ENCODE results near the gene GRIN2A.

GRIN2A gene

DNA sequence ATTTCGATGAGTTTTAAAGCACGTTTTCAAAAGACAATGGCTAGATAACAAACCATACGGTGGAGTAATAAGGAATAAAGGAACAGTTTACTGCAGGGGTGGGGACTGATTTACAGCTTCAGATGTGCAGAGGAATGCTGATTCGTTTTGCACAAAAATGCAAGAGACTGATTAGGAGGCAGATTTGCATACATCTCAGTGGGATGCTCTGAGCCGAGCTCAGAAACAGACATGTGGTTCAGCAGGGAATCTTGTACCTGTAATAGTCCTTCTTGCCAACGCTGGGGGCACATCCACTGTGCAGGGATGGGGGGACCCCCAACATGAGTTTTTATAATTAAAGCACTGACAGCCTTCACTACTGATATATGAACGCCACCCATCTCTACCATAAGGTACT, 308.0 kb downstream of the GRIN2A start:
- no peak for TF ChIP-seq ZFX (IDR thresholded peaks at IDR 0.05)
- TF ChIP-seq, protein P1, sequence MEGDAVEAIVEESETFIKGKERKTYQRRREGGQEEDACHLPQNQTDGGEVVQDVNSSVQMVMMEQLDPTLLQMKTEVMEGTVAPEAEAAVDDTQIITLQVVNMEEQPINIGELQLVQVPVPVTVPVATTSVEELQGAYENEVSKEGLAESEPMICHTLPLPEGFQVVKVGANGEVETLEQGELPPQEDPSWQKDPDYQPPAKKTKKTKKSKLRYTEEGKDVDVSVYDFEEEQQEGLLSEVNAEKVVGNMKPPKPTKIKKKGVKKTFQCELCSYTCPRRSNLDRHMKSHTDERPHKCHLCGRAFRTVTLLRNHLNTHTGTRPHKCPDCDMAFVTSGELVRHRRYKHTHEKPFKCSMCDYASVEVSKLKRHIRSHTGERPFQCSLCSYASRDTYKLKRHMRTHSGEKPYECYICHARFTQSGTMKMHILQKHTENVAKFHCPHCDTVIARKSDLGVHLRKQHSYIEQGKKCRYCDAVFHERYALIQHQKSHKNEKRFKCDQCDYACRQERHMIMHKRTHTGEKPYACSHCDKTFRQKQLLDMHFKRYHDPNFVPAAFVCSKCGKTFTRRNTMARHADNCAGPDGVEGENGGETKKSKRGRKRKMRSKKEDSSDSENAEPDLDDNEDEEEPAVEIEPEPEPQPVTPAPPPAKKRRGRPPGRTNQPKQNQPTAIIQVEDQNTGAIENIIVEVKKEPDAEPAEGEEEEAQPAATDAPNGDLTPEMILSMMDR (conservative IDR thresholded peaks at IDR 0.05): no peak
- H3K27ac ChIP-seq: no peak overlapping the region

DNA sequence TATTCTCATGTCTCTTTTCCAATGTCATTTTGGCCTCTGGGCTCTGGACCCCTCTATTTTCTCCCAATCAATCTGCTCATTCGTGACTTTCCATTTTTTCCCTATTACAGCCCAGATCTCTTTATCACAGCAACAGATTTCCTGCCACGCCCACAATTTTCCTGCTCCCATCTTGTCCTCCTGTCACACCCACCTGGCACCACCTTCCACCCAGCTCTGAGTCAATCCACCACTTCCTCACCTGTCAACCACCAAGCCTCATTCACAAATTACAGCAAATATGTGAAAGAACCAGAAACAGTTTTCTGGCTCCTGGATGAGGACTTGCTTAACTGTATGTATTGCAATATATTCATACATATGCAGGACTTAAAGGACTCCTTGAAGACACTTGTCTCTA, 311.3 kb downstream of the GRIN2A start:
- TF ChIP-seq ZFX (IDR thresholded peaks at IDR 0.05): no peak
- TF ChIP-seq, protein P1 (conservative IDR thresholded peaks at IDR 0.05): no peak
- no peak overlapping the region for H3K27ac ChIP-seq

DNA sequence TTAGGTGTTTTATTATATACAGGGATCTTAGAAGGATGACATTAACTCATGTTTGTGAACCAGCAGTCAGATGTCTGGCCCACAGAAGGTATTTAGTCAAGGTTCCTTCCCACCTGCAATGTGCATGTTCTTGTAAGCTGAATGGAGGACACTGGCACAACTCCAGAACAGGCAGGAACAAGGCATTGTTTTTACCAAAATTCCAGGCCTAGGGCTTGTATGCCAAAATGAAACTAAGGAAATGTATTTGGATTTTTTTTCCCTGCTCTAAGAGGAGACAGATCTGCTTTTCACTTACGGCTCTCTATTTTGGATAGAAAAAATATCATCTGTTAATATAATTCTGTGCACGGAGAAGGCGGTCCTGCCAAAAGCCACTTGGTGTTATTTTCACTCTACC, 312.5 kb downstream of the GRIN2A start:
- no peak overlapping the region for H3K27ac ChIP-seq
- TF ChIP-seq, protein P1 (conservative IDR thresholded peaks at IDR 0.05): no peak
- no peak for TF ChIP-seq ZFX (IDR thresholded peaks at IDR 0.05)

DNA sequence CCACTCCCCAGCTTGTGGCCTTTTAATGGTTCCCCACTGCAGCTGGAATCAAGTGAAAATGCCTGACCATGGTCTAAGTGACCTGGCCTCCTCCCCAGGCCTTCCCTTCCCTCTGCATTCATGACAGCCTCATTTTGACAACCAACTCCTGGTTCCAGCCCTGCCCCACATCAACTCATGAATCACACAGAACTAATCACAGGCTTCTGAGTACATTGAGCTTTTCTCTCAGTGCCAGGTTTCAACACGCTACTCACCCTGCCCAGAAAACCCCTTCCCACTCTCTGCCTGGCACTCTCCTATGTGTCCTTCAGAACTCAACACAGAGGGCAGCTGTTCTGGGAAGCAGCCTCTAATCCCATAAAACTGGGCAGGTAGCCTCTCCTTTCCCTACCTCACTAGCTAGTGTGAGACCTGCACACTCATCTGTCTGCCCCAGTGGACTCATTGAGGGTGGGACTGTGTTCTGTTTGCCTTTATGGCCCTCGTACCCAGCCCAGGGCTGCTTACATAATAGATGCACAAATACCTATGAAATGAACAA, 313.6 kb downstream of the GRIN2A start:
- TF ChIP-seq ZFX (IDR thresholded peaks at IDR 0.05): no peak
- TF ChIP-seq, protein P1 (conservative IDR thresholded peaks at IDR 0.05): no peak
- H3K27ac ChIP-seq: no peak overlapping the region

DNA sequence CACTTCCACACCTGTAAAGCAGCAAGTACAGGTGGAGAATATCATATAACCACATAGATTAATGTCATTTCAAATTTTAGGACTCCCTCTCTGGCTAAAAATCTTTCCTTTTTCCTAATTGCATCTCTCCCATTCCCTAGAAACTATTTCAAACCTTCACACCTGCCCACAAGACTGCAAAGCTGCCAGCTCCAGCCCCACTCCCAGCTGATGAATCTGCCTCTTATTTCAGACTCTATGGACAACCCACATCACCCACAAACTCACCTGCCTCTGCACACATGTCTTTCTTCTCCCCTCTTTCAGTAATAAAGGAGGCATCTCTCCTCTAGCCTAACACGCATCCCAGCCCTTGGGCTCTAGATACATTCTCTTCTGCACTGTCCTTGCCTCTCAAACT, 315.1 kb downstream of the GRIN2A start:
- TF ChIP-seq, protein P1 (conservative IDR thresholded peaks at IDR 0.05): no peak
- TF ChIP-seq ZFX (IDR thresholded peaks at IDR 0.05): no peak
- no peak overlapping the region for H3K27ac ChIP-seq

DNA sequence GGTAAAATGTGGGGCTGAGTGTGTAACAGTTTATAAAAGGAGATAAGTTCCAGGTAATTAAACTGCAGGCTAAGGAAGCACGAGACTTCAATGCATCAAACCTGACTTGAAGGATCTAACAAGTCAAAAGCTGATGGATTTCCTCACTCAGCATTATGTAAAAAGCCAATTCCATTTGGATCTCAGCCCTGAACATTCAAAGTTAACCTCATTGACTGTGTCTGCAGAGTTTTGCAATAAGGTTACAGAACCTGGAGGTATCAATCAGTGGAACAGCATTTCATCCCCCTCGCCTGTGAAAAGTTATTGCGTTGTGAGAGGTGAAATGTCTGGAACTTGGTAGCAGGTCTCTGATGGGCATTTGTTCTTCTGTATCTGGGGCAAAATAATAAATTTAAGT, 317.8 kb downstream of the GRIN2A start:
- TF ChIP-seq, protein P1 (conservative IDR thresholded peaks at IDR 0.05): no peak
- TF ChIP-seq ZFX (IDR thresholded peaks at IDR 0.05): no peak
- H3K27ac ChIP-seq: no peak overlapping the region

DNA sequence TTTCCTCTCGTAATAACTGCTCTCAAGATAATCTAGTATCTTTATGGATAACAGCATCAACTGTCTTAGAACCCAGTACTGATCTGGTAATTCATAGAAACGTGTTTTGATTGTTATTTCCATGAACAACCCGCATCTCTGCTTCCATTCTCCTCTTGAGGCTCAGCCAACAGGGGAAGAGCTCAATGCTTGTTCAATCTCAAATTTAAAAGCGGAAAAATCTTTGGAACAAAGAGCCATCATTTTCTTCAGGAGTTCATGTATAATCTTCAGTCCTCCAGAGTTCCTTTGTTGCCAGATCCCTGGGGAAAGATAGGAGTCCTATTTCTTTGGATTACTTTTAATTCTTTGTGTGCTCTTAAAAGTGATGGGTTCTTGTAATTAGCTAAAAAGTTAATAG, 319.9 kb downstream of the GRIN2A start:
- H3K27ac ChIP-seq: no peak overlapping the region
- TF ChIP-seq, protein P1 (conservative IDR thresholded peaks at IDR 0.05): no peak
- TF ChIP-seq ZFX (IDR thresholded peaks at IDR 0.05): no peak

Data from C4-2B (cell line).